ENCODE data around the gene DOK3. TPM values are rescaled to one million over a fixed set of nuclear protein-coding genes. Genes with fewer than 3 reads are reported as not detected.
A peak's percentile ranks its signal among the peaks of the same experiment; 100 is the strongest.

The DOK3 gene
- total and polyA plus RNA-seq, 2 of the 13 experiments (the other 11 are each of a cell fraction or from before 2014, with no cell fraction given), result 1.4 to 1.5 TPM

GRCh38 chr5:177507596-177508220 is 1.9 kb downstream of the DOK3 start (continued):
- no peak for TF ChIP-seq ATF5 (CRISPR knock-in tag; IDR thresholded peaks at IDR 0.05; ENCODE audit: low read depth)

DNA sequence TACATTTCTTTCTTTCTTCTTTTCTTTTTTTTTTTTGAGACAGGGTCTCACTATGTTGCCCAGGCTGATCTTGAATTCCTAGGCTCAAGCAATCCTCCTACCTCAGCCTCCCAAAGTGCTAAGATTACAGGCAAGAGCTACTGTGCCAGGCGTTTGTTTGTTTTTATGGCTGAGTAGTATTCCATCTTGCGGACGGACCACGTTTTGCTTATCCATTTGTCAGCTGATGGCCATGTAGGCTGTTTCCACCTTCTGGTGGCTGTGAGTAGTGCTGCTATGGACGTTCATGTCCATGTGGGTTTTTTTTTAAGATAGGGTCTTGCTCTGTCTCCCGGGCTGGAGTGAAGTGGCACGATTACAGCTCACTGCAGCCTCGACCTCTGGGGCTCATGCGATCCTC is 2.5 kb downstream of the DOK3 start:
- FAIRE-seq (peak; percentile 75), ATAC-seq (peak; percentile 46), DNase-seq (ENCODE audit: low spot score) (peak; percentile 51)
- in situ Hi-C loops (cut with HindIII; ENCODE audit: extremely low pct_ligation_motif_present, low pct_unique_long_range_greater_than_20kb) (no loop called here), intact Hi-C loops (cut with micrococcal nuclease; ENCODE audit: unreplicated experiment) (no loop called here)
- Histone ChIP-seq H3K9me3 (ENCODE audit: low read length) (no peaks in the 10 kb centered on the region), H3K27me3 (ENCODE audit: control insufficient read depth in 1 of 2, insufficient read depth in 2 of 2, low read length in 2 of 2) (peaks cover 2 to 11% of the 10 kb centered on the region in 2 experiments; a peak in 2 of 5 replicates), H3K27ac (ENCODE audit: extremely low read length, insufficient read depth, low read length) (no peak overlapping the region), H3K4me3 (replicated peaks in 1 of 3; ENCODE audit: insufficient read depth in 1 of 3, low read depth in 2 of 3, low read length in 3 of 3) (no peak overlapping the region), H3K79me2 (ENCODE audit: insufficient read depth, low read length) (no peaks in the 10 kb centered on the region), H4K20me1 (ENCODE audit: insufficient read depth, low read length) (no peaks in the 10 kb centered on the region), H3K4me2 (ENCODE audit: low read depth, low read length) (no peak overlapping the region), H3K9ac (ENCODE audit: insufficient read depth, low read depth, low read length) (no peak overlapping the region), H3K36me3 (replicated peaks in 1 of 2; ENCODE audit: control insufficient read depth in 1 of 2, insufficient read depth in 2 of 2, low read length in 2 of 2) (peaks cover 7 to 21% of the 10 kb centered on the region in 2 experiments; a peak in 4 of 5 replicates), H2AFZ (ENCODE audit: low read length) (no peak overlapping the region), H3K4me1 (ENCODE audit: insufficient read depth, low read length) (peaks cover 19% of the 10 kb centered on the region)
- BruUV-seq (replicated peaks), result no TSS peak
- POLR2A ChIA-PET, result no interaction called here
- 50% methylated on average over 7 of the region's 9 CpGs for WGBS (ENCODE audit: low lambda C conversion rate)
- CTCF ChIA-PET (ENCODE audit: low intra/inter-chr PET ratio, low total read pairs), result no interaction called here
- TF ChIP-seq, protein P1, sequence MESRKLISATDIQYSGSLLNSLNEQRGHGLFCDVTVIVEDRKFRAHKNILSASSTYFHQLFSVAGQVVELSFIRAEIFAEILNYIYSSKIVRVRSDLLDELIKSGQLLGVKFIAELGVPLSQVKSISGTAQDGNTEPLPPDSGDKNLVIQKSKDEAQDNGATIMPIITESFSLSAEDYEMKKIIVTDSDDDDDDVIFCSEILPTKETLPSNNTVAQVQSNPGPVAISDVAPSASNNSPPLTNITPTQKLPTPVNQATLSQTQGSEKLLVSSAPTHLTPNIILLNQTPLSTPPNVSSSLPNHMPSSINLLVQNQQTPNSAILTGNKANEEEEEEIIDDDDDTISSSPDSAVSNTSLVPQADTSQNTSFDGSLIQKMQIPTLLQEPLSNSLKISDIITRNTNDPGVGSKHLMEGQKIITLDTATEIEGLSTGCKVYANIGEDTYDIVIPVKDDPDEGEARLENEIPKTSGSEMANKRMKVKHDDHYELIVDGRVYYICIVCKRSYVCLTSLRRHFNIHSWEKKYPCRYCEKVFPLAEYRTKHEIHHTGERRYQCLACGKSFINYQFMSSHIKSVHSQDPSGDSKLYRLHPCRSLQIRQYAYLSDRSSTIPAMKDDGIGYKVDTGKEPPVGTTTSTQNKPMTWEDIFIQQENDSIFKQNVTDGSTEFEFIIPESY (CRISPR knock-in tag; IDR thresholded peaks at IDR 0.05), result peak; percentile 56; the same call in 1 of the 2 replicates
- TF ChIP-seq IRF2 (CRISPR knock-in tag; IDR thresholded peaks at IDR 0.05) (no peak), ZNF7 (CRISPR knock-in tag; IDR thresholded peaks at IDR 0.05) (no peak), SMYD3 (CRISPR knock-in tag; IDR thresholded peaks at IDR 0.05) (no peak), ATF2 (CRISPR knock-in tag; IDR thresholded peaks at IDR 0.05) (no peak), NFIC (IDR thresholded peaks at IDR 0.05; ENCODE audit: low read length) (no peak), SYNCRIP (IDR thresholded peaks at IDR 0.05; ENCODE audit: insufficient read depth, low read depth, low read length) (no peak)
- TF ChIP-seq, protein P2, sequence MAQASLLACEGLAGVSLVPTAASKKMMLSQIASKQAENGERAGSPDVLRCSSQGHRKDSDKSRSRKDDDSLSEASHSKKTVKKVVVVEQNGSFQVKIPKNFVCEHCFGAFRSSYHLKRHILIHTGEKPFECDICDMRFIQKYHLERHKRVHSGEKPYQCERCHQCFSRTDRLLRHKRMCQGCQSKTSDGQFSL (CRISPR knock-in tag; IDR thresholded peaks at IDR 0.05), result no peak
- TF ChIP-seq, protein P3, sequence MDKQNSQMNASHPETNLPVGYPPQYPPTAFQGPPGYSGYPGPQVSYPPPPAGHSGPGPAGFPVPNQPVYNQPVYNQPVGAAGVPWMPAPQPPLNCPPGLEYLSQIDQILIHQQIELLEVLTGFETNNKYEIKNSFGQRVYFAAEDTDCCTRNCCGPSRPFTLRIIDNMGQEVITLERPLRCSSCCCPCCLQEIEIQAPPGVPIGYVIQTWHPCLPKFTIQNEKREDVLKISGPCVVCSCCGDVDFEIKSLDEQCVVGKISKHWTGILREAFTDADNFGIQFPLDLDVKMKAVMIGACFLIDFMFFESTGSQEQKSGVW (CRISPR knock-in tag; IDR thresholded peaks at IDR 0.05; ENCODE audit: borderline replicate concordance), result no peak
- TF ChIP-seq, protein P4, sequence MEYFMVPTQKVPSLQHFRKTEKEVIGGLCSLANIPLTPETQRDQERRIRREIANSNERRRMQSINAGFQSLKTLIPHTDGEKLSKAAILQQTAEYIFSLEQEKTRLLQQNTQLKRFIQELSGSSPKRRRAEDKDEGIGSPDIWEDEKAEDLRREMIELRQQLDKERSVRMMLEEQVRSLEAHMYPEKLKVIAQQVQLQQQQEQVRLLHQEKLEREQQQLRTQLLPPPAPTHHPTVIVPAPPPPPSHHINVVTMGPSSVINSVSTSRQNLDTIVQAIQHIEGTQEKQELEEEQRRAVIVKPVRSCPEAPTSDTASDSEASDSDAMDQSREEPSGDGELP (IDR thresholded peaks at IDR 0.05; ENCODE audit: borderline replicate concordance, low read depth), result peak; percentile 75
- TF ChIP-seq, protein P5, sequence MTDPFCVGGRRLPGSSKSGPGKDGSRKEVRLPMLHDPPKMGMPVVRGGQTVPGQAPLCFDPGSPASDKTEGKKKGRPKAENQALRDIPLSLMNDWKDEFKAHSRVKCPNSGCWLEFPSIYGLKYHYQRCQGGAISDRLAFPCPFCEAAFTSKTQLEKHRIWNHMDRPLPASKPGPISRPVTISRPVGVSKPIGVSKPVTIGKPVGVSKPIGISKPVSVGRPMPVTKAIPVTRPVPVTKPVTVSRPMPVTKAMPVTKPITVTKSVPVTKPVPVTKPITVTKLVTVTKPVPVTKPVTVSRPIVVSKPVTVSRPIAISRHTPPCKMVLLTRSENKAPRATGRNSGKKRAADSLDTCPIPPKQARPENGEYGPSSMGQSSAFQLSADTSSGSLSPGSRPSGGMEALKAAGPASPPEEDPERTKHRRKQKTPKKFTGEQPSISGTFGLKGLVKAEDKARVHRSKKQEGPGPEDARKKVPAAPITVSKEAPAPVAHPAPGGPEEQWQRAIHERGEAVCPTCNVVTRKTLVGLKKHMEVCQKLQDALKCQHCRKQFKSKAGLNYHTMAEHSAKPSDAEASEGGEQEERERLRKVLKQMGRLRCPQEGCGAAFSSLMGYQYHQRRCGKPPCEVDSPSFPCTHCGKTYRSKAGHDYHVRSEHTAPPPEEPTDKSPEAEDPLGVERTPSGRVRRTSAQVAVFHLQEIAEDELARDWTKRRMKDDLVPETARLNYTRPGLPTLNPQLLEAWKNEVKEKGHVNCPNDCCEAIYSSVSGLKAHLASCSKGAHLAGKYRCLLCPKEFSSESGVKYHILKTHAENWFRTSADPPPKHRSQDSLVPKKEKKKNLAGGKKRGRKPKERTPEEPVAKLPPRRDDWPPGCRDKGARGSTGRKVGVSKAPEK (CRISPR knock-in tag; IDR thresholded peaks at IDR 0.05; ENCODE audit: borderline replicate concordance), result no peak
